GM12892 (cell line): ENCODE measurements around the gene TRIM13.
"Not testable (repeated sequence)": the region's sequence is repeated elsewhere in the genome, so short reads cannot be mapped to it uniquely, and the experiment has no call there.

ENCODE experiments used
- POLR2A ChIP-seq: IDR thresholded peaks from 2 replicates; pipeline ENCODE4 v1.6.1; 2011; ENCODE audit warnings: low read depth, low read length, control low read depth
- TAF1 ChIP-seq: IDR thresholded peaks from 2 replicates; pipeline ENCODE4 v1.6.1; 2011; ENCODE audit warnings: low read depth, mild to moderate bottlenecking, control low read depth, low read length, borderline replicate concordance

- TF ChIP-seq TAF1, POLR2A: not testable (repeated sequence)
Measured at GRCh38 chr13:49990612-49991011, 6.2 kb upstream of the TRIM13 start.
